ENCODE results near the gene SMAP1.
"Not testable (repeated sequence)": the region's sequence is repeated elsewhere in the genome, so short reads cannot be mapped to it uniquely, and the experiment has no call there.

Gene SMAP1

DNA sequence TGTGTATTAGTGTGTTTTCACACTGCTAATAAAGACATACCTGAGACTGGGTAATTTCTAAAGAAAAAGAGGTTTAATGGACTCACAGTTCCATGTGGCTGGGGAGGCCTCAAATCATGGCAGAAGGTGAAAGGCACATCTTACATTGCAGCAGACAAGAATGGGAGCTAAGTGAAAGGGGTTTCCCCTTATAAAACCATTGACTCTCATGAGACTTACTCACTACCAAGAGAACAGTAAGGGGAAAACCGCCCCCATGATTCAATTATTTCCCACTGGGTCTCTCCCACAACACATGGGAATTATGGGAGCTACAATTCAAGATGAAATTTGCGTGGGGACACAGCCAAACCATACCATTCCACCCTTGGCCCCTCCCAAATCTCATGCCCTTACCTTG is 73.1 kb downstream of the SMAP1 start:
- DNase-seq (ENCODE audit: low read depth): not testable (repeated sequence)

DNA sequence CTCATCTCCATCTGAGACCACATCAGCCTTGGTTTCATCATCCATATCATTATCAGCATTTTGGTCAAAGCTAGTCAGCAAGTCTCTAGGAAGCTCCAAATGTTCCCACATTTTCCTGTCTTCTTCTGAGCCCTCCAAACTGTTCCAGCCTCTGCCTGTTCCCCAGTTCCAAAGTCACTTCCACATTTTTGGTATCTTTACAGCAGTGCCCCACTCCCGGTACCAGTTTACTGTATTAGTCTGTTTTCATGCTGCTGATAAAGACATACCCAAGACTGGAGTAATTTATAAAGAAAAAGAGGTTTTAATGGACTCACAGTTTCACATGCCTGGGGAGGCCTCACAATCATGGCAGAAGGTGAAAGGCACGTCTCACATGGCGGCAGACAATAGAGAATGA is 74.8 kb downstream of the SMAP1 start:
- not testable (repeated sequence) for DNase-seq (ENCODE audit: low read depth)

DNA sequence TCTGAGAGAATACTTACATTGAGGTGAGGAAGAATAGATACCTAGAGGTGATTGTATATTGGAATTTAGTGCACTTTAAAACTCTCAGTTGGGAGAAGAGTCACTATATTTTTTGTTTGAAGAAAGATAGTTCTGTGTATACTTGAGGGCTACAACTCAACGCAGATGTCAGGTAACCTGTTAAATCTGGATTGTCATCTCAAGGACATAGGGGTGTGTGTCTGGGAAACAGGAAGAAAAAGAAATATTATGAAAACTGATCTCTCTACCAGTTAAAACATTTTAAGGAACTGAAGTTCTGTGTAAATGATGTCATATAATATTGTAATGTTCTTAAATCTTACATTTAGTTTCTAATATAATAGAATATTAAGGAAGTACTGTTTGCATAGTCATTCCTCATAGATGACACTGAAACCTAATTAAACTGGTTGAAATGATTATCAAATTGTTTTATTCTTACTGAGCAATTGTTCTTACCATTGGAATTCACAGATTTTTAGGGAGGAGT is 86.2 kb downstream of the SMAP1 start:
- no peak for DNase-seq (ENCODE audit: low read depth)

DNA sequence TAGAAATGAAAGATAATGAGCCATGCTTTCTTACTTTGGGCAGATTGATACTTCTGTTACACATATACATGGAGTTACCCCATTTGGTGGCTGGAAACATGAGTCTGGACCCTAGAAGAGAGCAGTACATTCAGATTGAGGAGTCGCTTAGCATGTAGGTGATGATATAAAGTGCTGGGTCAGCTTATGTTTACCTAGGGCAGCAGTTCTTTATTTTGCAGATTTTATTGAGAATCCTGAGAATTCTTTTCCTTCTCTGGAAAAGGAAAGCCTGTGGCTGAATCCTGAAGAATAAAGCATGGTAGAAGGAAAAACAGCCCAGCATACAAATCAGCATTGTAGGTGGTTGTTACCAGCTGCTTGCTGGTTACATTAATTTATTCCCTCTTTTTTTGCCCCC is 91.2 kb downstream of the SMAP1 start:
- DNase-seq (ENCODE audit: low read depth): no peak

DNA sequence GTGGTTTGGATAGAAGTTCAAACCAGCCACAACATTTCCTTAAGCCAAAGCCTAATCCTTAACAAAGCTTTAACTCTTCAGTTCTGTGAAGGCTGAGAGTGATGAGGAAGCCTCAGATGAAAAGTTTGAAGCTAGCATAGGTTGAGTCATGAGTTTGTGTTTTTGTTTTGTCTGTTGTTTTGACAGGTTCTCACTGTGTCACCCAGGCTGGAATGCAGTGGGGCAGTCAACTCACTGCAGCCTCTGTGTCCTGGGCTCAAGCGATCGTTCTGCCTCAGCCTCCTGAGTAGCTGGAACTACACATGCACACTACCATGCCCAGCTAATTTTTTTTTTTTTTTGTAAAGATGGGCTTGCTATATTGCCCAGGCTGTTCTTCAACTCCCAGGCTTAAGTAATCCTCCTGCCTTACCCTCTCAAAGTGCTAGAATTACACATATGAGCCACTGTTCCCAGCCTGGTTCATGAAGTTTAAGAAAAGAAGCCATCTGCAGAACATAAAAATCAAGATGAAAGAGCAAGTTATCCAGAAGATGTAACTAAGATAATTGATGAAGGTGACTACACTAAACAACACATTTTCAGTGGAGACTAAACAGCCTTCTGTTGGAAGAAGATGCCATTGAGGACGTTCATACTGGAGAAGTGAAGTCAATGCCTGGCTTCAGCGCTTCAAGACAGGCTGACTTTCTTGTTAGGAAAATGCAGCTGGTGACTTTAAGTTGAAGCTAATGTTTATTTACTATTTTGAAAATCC is 96.2 kb downstream of the SMAP1 start:
- peak; percentile 1 for DNase-seq (ENCODE audit: low read depth)

DNA sequence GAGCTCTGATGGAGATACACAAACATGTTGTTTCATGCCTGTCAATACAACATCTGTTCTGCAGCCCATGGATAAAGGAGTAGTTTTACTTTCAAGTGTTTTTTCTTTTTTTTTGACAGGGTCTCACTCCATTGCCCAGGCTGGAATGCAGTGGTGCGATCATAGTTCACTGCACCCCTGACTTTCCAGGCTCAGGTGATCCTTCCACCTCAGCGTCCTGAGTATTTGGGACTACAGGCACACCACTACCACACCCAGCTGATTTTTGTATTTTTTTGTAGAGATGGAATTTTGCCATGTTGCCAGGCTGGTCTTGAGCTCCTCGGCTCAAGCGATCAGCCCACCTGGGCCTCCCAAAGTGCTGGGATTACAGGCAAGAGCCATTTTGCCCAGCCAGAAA is 97.0 kb downstream of the SMAP1 start:
- DNase-seq (ENCODE audit: low read depth): no peak

DNA sequence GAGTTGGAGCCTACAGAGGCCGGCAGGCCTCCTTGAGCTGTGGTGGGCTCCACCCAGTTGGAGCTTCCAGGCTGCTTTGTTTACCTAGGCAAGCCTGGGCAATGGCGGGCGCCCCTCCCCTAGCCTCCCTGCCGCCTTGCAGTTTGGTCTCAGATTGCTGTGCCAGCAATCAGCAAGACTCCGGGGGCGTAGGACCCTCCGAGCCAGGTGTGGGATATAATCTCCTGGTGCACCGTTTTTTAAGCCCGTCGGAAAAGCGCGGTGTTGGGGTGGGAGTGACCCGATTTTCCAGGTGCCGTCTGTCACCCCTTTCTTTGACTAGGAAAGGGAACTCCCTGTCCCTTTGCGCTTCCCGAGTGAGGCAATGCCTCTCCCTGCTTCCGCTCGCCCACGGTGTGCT is 103.7 kb downstream of the SMAP1 start:
- not testable (repeated sequence) for DNase-seq (ENCODE audit: low read depth)

DNA sequence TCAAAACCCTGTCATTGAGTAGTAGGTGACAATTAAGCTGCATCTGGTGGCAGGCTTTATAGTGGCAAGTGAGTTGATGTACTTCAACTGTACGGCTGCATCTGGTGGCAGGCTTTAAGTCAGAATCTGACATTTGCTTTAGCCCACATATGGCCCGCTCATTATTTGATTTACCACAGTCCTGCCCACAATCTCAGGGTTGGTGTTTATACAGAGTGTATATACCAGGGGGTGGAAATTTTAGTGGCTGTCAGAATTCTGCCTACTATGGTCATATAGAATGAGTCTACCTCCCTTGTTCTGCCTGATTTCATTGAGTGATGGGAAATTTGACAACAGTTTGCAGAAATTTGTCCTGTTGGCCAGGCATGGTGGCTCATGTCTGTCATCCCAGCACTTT is 112.3 kb downstream of the SMAP1 start:
- DNase-seq (ENCODE audit: low read depth): no peak

DNA sequence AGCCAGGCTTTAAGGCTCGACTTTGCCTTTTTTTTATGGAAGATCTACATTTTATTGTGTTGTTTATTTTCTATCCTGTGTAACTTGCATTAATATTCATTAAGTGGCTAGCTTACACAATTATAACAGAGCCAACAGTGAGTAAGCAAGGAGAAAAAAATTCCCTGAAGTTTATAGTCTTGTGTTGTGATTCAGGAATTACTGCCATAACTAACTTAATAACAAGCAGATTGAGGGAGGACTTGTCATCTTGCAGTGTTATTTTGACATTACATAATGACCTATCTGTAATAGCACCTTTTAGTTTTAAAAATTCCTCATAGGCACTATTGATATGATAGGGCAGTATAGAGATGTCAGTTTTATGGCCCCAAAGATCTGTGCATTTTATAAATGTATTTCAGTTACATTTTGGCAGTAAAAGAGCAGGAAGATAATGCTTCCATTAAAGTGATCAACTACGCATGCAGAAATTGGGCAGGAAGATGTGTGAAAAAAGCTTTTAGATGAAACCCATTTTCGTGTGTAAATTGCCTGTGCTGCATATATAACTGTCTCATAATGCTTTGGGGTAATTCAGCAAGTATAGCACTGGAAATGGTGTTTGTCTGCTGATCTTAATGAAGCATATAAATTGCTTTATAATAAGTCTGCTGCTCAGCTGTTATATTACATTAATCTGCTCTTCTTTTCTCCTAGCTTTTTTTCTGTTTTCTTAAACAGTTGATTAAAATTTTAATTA is 123.0 kb downstream of the SMAP1 start:
- no peak for DNase-seq (ENCODE audit: low read depth)

DNA sequence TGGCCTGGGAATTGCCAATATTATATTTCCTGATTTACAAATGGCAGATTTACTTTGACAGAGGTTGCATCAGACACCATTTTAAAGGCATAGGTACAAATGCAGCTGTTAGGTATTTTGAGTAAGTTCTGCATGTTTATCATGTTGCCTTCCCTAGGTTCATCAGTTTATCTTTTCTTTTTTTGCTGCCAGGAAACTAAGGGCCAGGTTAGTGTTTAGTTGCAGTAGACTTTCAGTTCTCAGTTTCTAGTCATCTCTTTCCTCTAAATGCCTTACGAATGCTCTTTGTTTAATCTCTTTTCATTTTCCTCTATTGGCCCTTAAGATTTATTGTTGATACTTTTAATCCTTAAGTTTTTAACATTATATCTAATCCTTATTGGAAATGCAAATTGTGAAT is 129.9 kb downstream of the SMAP1 start:
- DNase-seq (ENCODE audit: low read depth): no peak

DNA sequence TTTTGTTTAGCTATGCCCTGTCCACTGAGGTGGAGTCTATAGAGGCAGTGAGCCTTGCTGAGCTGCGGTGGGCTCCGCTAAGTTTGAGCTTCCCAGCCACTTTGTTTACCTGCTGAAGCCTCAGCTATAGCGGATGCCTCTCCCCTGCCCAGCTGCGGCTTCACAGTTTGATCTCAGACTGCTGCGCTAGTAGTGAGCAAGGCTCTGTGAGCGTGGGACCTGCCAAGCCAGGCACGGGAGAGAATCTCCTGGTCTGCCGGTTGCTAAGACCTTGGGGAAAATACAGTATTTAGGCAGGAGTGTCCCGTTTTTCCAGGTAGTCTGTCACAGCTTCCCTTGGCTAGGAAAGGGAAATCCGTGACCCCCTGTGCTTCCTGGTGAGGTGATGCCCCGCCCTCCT is 138.4 kb downstream of the SMAP1 start:
- DNase-seq (ENCODE audit: low read depth): no peak

DNA sequence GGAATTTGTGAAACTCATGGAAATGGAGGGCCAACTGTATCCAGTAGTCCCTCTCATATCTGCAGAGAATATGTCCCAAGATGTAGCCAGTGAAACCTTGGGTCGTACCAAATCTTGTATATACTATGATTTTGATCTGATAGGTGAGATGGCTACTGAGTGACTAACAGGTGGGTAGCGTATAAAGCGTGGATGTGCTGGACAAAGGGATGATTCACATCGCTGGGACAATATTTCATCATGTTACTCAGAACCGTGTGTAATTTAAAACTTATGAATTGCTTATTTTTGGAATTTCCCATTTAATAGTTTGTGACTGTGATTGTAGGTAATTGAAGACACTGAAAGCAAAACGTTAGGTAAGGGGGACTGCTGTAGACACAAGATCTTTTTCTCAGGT is 144.1 kb downstream of the SMAP1 start:
- no peak for DNase-seq (ENCODE audit: low read depth)

DNA sequence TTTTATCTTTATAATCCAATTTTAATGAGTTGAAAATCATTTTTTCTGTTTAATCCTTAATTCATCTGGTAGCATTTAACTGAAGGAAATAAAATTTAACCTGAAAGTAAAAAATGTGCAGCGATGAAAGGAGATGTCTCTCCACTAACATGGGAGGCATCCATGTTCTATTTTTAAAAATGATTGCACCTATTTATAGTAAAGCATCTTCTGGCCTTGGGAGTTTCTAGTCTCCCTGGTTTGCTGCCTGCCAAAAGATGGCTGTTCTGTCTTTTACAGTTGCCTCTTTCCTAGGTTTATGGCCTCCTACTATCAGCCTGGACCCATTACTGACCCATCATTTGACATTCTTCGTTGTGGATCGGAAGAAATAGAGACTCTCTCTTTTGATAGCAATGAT is 146.2 kb downstream of the SMAP1 start:
- no peak for DNase-seq (ENCODE audit: low read depth)

DNA sequence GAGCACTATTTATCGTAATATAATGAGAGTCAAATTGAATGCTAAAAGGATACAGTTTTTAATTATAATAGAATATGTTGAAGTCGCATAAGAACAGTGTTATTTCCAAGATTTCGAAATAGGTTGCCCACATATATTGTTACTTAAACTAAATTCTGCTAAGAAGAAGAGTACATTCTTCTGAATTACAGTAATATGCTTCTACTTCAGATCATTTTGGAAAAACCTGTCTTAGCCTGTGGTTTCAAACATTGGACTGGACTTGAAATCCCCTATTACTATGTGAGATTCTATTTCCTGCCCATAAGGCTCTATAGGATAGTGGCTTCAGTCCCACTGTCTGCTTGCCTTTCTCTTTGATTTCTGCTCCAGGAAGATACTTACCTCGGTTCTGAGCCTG is 152.0 kb downstream of the SMAP1 start:
- DNase-seq (ENCODE audit: low read depth): no peak

DNA sequence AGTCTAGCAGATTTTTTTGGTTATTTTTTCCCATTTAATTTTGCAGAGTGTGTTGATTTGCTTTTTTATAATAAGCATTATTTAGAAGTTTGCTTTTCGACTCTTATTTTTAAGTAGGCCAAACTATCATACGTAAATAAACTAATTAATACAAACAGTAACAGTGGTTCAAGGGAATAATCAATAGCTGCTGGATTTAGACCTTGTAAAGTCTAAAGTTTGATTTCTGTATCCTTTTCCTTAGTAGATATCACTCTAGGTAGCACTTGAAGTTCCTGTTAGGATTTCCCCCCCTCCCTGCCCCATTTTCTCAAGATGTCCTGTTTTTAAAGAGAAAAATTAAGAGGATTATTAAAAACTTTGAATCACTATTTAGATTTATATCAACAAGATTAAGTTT is 153.1 kb downstream of the SMAP1 start:
- no peak for DNase-seq (ENCODE audit: low read depth)

DNA sequence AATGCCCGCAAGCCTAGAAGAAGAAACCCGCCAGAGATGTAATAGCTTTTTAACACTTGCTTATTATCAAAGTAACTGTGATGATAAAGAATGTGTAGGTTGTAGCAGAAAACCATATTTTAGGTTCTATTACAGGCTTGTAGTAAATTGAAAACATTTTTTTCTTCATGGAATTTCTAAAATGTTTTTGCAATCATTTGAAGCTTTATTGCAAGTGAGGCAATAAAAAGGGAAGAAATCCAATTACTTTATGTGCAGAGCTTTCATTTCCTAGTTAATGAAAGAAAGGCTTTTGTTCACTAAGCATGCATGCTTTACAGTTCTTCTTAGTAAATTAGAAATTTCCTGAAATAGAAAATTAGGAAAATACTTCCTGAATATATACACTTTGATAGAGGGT is 154.1 kb downstream of the SMAP1 start:
- no peak for DNase-seq (ENCODE audit: low read depth)

DNA sequence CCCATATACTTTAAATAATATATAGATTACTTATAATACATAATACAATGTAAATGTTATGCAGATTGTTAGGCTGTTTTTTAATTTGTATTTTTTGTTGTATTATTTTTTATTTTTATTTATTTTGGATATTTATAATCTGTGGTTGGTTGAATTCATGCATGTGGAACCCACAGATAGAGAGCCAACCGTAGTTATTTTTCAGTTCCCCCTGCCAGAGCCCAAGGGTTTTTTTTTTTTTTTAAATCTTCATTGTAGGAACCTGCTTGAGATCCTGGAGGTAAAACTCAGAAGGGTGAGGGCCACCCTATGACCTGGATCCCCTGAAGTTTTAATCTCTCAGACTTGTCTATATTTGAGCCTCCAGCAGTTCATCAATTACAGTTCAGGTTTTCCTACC is 156.0 kb downstream of the SMAP1 start:
- no peak for DNase-seq (ENCODE audit: low read depth)

DNA sequence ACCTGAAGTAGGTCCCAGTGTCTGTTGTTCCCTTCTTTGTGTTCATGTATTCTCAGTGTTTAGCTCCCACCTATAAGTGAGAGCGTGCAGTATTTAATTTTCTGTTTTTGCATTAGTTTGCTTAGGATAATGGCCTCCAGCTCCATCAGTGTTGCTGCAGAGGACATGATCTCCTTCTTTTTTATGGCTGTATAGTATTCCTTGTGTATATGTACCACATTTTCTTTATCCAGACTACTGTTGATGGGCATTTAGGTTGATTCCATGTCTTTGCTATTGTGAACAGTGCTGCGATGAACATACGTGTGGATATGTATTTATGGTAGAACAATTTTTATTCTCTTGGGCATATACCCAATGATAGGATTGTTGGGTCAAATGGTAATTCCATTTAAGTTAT is 163.7 kb downstream of the SMAP1 start:
- DNase-seq (ENCODE audit: low read depth): no peak

DNA sequence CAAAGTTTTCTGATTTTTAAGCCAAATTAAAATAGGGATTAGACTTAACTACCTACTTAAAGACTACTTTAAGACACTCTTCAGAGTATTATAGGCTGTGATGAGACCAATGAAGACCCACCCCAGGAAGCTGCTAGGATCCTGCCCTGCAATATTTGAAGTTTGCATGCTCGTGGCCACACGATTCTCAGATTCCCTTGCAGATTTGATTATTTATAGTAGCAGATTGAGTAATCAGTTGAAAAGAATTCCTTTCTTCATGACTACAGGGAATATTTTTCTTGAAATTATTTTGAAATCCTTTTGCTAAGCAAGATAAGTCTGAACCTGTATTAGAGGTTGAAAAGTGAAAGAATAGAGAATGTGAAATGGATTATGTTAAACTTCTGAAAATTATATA is 166.8 kb downstream of the SMAP1 start:
- DNase-seq (ENCODE audit: low read depth): no peak

DNA sequence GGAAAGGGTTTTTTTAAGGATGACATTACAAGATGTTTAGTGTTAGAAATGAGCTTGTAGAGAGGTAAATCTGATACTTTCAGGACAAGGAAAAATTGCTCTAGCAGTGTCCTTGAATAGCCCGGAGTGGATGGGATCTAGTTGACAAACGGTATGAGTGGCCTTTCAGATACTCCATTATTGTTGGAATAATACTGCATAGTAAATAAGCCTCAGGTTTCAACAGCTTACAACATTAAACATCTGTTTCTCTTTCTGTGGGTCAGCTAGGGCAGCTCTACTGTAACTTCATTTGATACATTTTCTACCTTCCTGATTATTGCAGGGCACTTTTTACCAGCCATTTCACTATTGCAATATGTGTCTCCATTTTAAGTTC is 171.2 kb downstream of the SMAP1 start:
- DNase-seq (ENCODE audit: low read depth): no peak

DNA sequence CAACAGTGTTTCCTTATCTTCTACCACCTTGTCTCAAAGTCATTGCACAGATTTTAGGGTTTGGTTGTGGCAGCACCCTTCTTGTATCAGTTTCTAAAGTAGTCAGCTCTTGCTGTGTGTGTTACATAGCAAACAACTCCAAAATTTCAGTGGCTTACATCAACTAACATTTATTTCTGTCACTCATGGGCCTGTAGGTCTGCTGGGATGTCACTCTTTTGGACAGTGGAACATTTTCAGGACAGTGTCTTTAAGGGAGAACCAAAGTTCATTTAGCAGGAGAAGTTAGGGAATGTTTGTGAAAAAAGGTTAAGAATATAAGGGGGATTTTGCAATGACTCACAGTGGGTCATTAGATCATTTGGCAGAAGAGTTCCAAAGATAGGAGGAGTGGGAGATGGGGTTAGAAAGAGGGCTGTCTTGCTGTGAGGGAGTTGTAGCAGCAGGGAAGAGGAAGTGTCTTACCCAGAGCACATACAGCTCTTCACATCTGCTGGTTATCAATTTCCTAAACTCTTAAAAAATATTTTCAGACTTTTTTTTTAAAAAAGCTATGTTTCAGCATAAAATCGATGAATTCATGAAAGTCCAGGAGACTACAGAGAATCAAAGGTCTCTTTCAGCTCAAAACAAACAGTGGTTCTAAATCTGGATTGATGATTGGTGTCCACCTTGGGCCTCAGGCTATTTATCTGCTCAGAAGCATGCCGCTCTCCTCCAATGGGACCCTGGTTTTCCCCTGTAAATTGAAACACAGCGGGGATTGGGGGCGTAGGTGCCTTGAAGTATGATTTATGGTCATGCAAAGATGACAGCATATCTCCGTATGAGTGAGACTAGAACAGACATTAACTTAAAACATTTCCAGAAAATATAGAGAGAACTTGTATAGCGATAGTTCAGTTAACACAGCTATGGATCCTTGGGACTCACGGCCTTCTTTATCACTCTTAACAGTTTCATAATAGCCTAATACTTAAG is 171.9 kb downstream of the SMAP1 start:
- DNase-seq (ENCODE audit: low read depth): no peak

DNA sequence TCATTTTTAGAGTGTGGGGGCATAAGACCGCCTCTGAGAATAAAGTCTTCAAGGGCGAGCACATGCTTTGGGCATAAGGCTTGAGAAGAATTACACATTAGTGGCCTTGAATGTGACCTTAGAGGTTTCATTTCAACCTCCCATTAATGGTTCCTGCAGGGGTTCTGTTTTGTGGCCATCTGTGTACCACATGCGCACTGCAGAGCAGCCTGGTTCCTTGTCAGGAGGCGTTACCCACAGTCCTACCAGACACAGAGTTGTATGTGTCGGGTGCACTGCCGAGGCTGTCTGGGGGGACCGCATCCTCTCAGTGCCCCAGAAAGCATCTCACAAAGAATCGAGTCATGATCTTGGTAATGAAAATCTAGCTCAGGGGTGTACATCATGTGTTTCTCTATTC is 173.4 kb downstream of the SMAP1 start:
- no peak for DNase-seq (ENCODE audit: low read depth)
